Gastroesophageal sphincter (tissue), 4 donors: ENCODE measurements around the gene SH2D5. TPM values are rescaled to one million over a fixed set of nuclear protein-coding genes. Genes with fewer than 3 reads are reported as not detected.

Source experiments
- ATAC-seq: fragments of 150-250 bp; one replicate; pipeline ENCODE4 v1.9.1; 2016; ENCODE audit warnings: mild to moderate bottlenecking, moderate library complexity
- H3K27ac ChIP-seq, 4 donors: fragments of 200-600 bp; sonication (generic) in 3 of 4; 1 replicate in 3 of 4; 2 replicates in 1 of 4; pipeline ENCODE4 v1.5.1; 2016 to 2019
- H3K27me3 ChIP-seq: fragments of 200-600 bp; sonication (generic); one replicate; pipeline ENCODE4 v1.5.1; 2019
- H3K36me3 ChIP-seq, 2 donors: fragments of 200-600 bp; sonication (generic); one replicate each; pipeline ENCODE4 v1.5.1; 2019; ENCODE audit warnings: control low read depth in 1 of 2
- H3K4me1 ChIP-seq, 3 donors: fragments of 200-600 bp; sonication (generic); 1 replicate in 2 of 3; 2 replicates in 1 of 3; pipeline ENCODE4 v1.5.1; 2016 to 2019; ENCODE audit warnings: control low read depth in 2 of 3
- H3K4me3 ChIP-seq, 2 donors: fragments of 200-600 bp; sonication (generic); one replicate each; pipeline ENCODE4 v1.5.1; 2019; ENCODE audit warnings: mild to moderate bottlenecking in 1 of 2, moderate library complexity in 1 of 2
- H3K9me3 ChIP-seq, 3 donors: fragments of 200-600 bp; sonication (generic); one replicate each; pipeline ENCODE4 v1.5.1; 2017 to 2019; ENCODE audit warnings: control low read depth in 2 of 3
- CTCF ChIP-seq, 4 experiments: fragments of 200-600 bp in 2 of 4; fragments of 450-650 bp in 2 of 4; sonication (generic) in 1 of 4; IDR thresholded peaks; one replicate each; pipeline ENCODE4 v1.5.1; 2017 to 2019; ENCODE audit warnings: antibody characterized with exemption in 4 of 4, mild to moderate bottlenecking in 2 of 4, moderate library complexity in 2 of 4
- EP300 ChIP-seq: sonication (generic); formaldehyde crosslinking; IDR thresholded peaks from one replicate; pipeline ENCODE4 v1.6.1; 2017; ENCODE audit warnings: antibody characterized with exemption, mild to moderate bottlenecking
- POLR2A ChIP-seq, 2 donors: fragments of 450-650 bp; IDR thresholded peaks; one replicate each; pipeline ENCODE4 v1.6.1; 2017; ENCODE audit warnings: antibody characterized with exemption in 2 of 2, mild to moderate bottlenecking in 2 of 2, moderate library complexity in 1 of 2
- POLR2AphosphoS5 ChIP-seq: sonication (generic); formaldehyde crosslinking; IDR thresholded peaks from one replicate; pipeline ENCODE4 v1.6.1; 2017; ENCODE audit warnings: antibody characterized with exemption
- WGBS, 2 donors: methylation state at CpG; one replicate each; pipeline ENCODE4 v1.1.5; 2018; ENCODE audit warnings: low coverage in 1 of 2; 5-methylcytosine and 5-hydroxymethylcytosine counted together
- total RNA-seq, 4 donors: library from RNA; depleted of rRNA; stranded (reverse); fragments of >200 nt; gene quantifications; one replicate each; pipeline ENCODE4 v1.1.0, GENCODE V29; 2016

SH2D5 gene
- total RNA-seq, 4 donors from 2014 or later: 0.47 to 6.9 (median 1.1) TPM

DNA sequence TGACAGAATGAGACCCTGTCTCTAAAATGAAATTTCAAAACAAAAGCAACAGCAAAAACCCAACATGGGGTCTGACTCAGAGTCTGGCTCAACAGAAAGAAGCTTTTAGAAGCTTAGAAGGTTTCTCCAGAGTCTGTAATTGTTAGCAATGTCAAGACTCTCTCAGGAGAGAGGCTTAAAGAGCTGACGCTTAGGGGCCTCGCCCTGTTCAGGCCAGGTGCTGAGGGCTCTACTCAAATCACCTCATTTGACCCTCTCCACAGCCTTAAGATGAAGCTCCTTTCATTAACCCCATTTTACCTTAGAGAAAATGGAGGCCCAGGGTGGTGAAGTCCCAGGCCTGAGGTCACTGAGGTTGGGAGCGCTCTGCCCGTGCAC, 9.4 kb downstream of the SH2D5 start:
- no peak overlapping the region for H3K27ac ChIP-seq
- no peak for ATAC-seq
- TF ChIP-seq CTCF (IDR thresholded peaks at IDR 0.05) (no peak), EP300 (no peak), POLR2A (IDR thresholded peaks at IDR 0.05) (no peak), POLR2AphosphoS5 (no peak)
- peaks cover 4% of the 10 kb centered on the region for H3K27me3 ChIP-seq
- H3K9me3 ChIP-seq: no peaks in the 10 kb centered on the region
- peaks cover 0 to under 1% (median 0%) of the 10 kb centered on the region in 3 donors for H3K4me1 ChIP-seq
- H3K4me3 ChIP-seq: no peak overlapping the region
- 86 to 93% methylated on average over 4 of the region's 4 CpGs for WGBS, 2 donors
- H3K36me3 ChIP-seq: no peaks in the 10 kb centered on the region

DNA sequence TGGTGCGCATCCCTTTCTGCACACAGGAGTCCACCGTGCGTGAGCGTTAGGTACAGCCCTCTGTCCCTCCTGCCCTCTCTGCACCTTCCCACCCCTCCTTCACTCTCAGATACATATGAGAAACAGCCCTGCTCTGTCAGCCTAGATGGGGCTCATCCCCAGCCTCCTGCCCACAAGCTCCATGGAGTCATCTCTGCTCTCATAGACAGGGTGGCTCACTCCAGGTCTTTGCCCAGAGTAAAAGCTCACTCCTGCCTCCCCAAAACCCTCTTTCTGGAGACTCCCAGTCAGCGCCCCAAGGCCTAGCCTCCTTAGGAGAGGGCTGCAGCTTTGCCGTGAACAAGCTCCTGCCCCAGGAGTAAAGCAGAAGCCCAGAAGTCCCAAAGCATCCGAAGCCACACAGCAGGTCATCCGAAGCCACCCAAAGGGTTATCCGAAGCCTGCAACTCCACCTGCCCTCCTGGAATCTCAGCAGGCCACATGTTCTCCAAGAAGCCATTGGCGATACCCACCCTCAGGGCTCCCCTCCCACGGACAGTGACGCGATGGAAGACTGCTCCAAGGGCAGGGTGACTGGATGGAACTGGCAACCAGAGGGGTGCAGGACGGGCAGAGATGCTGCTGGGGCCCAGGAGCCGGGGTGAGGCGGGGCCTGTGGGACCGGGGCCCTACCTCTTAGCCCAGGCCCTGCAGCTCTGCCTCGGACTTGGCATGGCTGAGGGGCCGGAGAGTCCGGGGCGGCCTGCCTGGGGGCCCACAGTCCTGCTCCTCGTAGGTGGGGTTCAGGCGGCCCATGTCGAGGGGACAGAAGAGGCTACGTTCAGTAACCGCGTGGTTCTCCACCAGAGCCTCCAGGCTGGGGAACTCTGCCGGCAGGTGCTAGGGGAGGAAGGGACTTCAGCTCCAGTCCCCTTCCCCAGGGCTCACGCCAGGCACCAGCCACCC, 11.1 kb downstream of the SH2D5 start:
- no peaks in the 10 kb centered on the region for H3K9me3 ChIP-seq
- TF ChIP-seq POLR2A (IDR thresholded peaks at IDR 0.05): no peak
- no peak for TF ChIP-seq CTCF (IDR thresholded peaks at IDR 0.05)
- TF ChIP-seq EP300: no peak
- H3K36me3 ChIP-seq: no peaks in the 10 kb centered on the region
- WGBS, 2 donors: 87% methylated on average over 9 of the region's 29 CpGs; no CpG with 5 or more reads in 1 of the 2 donors
- no peak overlapping the region for H3K4me3 ChIP-seq
- H3K27ac ChIP-seq: no peak overlapping the region
- H3K27me3 ChIP-seq: peaks cover 4% of the 10 kb centered on the region
- H3K4me1 ChIP-seq: peaks cover 0 to 13% (median 6%) of the 10 kb centered on the region in 3 donors
- no peak for ATAC-seq

- Histone ChIP-seq H3K4me3 (no peak overlapping the region), H3K27ac (no peak overlapping the region), H3K27me3 (peaks cover 11% of the 10 kb centered on the region), H3K36me3 (no peaks in the 10 kb centered on the region), H3K9me3 (no peaks in the 10 kb centered on the region), H3K4me1 (peaks cover 0 to 13% (median 6%) of the 10 kb centered on the region in 3 donors)
- no peak for ATAC-seq
- TF ChIP-seq POLR2AphosphoS5 (no peak), POLR2A (IDR thresholded peaks at IDR 0.05) (no peak), EP300 (no peak), CTCF (IDR thresholded peaks at IDR 0.05) (no peak)
- whole genome bisulfite sequencing, 2 donors: 100% methylated on average over 3 of the region's 12 CpGs; no CpG with 5 or more reads in 1 of the 2 donors
Observed at GRCh38 chr1:20720631-20721091, 11.8 kb downstream of the SH2D5 start.

GRCh38 chr1:20719871-20720620, 12.5 kb downstream of the SH2D5 start:
- Histone ChIP-seq H3K27ac (no peak overlapping the region), H3K9me3 (no peaks in the 10 kb centered on the region), H3K4me1 (peaks cover 0 to 13% (median 6%) of the 10 kb centered on the region in 3 donors), H3K4me3 (no peak overlapping the region), H3K27me3 (peaks cover 17% of the 10 kb centered on the region), H3K36me3 (no peaks in the 10 kb centered on the region)
- TF ChIP-seq POLR2AphosphoS5 (no peak), CTCF (IDR thresholded peaks at IDR 0.05) (no peak), POLR2A (IDR thresholded peaks at IDR 0.05) (no peak), EP300 (no peak)
- no peak for ATAC-seq
- 30 to 79% methylated on average over 1 to 4 of the region's 5 CpGs for WGBS, 2 donors
